ENCODE measurements around the gene RAB11FIP5.
"Not testable (repeated sequence)": the region's sequence is repeated elsewhere in the genome, so short reads cannot be mapped to it uniquely, and the experiment has no call there.

The RAB11FIP5 gene

DNA sequence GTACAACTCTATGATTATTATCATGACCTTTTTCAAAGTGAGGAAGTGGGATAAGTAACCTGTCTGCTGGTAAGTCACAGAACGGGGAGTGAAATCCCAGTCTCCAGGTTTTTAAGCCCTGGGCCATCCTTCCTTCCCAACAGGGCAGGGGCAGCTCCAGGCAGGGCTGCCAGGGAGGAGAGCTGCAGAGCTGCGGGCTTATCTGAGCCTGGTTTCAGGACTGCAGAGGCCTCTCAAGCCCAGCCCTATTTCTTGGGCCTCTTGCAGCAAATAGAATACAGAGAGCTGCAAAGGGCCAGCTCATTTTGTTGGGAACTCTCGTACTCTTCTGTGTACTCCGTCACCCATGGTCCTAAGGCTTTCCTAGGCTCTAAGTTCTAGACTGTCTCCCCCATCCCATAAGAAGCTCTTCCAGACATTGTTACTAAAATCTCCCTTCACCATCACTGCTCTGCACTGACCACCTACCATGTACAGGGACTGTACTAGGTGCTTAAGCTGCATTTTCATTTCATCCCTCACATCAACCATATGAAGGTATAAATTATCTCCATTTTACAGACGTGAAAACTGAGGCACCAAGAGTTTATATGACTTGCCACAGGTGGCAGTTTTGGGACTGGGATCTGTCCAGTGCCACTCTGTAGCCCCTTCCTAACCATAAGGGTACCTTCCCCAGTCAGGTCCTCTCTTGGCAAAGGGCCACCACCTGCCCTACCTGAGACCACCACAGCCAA, 3.1 kb downstream of the RAB11FIP5 start:
- DNase-seq = no peak

DNA sequence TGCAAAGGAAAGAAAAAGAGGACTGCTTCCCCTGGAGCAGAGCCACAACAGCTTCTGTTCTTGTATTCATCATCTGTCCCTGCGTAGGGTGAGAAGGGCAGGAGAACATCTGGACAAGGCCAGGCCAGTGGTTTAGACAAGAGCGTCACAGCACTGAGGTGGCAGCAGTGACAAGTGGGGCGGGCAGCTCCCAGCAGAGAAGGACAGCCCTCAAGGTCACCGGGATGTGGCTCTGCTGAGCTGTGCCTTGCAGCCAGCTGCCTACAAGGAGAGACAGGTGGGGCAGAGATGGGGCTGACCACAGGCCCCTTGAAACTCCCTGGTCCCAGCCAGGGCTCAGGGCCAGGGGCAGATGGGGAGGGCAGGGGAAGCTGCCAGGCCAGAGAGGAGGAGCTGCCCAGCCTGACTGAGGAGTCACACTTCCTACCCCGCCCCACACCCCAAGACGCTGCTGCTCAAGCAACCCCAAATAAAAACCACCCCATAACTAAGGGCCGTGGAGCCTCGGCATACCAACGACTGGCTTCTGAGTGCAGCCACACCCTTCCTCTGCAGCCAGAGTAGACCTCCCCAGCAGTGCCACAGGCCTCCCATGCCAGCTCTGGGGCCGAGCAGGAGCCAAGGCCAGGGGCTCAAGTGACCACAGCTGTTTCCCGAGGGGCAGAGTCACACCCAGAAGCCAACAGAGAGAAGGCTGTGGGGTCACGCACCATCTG, 5.4 kb downstream of the RAB11FIP5 start:
- DNase-seq = no peak

DNA sequence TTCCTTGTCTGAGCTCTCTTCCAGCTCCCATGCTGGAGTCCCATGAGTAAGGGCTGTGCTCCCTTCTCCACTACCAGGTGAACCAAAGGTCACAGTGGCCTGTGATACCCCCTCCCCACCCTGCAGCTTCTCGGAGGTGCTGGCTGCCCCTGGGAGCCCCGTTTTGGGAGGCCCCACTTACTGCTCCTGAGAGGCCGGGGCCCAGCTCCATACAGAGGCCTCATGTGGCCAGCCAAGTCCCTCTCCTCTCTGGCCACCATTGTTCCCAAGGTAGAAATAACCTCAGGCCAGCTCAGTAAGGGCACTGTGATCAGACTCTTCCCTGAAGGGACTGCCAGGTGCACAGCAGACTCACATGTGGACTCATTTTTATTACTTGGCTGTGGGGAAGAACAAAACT, 6.0 kb downstream of the RAB11FIP5 start:
- no peak for DNase-seq

DNA sequence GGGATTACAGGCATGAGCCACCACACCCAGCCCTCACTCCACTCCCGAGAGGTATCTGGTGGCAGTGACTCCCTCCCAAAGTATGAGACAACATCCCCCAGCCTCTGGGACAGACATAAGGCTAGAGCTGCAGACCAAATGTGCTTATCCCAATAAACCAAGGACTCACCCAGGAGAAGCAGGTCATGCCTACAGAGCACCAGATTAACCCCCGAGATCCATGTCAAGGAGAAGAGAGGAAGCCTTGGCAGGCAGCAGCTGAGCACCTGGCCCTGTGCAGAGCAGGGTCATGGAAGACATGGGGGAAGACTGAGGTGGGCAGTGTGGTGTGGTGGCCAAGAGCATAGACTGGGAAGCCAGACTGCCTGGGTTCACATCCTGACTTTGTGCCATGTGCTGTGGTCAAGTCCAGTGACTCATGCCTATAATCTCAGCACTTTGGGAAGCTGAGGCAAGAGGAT, 7.2 kb downstream of the RAB11FIP5 start:
- DNase-seq = no peak

DNA sequence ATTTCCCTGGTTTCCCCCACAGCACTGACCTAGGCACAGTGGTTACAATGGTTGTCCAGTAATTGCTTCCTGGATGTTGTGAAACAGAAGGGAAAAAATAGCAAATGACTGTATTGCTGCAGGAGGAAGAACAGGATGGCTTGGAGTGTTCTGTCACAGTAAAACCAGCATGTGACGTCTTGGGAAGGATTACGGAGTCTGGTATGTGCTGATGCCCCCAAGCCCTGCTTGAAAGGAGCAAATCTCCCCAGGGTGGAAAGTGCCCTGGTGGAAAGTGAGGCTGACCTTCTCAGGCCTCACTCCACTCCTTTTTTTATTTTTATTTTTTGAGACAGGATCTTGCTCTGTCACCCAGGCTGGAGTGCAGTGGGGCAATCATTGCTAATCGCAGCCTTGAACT, 7.8 kb downstream of the RAB11FIP5 start:
- no peak for DNase-seq

DNA sequence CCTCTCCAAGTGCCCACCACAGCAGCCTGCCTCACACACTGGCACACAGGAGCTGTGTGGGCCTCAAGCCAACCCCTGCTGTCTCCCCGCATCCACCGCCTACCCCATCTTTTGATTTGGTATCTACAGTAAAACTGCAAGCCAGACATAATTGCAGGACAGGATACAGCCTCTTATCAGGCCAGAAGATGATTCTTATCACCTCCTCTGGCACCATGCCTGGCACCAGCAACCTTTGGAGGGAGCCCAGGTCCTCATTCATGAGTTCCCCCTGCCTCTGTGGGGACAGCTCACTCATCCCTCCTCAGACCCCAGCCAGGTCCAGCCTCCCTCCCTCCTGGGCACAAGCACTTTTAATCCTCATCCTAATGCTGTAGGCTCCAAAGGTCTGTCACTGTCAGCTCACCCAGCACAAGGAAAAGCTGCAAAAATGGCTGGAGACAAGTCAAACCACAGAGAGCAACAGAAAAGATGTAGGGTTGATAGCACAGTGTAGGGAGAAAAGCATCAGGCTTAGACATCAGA, 9.7 kb downstream of the RAB11FIP5 start:
- no peak for DNase-seq

DNA sequence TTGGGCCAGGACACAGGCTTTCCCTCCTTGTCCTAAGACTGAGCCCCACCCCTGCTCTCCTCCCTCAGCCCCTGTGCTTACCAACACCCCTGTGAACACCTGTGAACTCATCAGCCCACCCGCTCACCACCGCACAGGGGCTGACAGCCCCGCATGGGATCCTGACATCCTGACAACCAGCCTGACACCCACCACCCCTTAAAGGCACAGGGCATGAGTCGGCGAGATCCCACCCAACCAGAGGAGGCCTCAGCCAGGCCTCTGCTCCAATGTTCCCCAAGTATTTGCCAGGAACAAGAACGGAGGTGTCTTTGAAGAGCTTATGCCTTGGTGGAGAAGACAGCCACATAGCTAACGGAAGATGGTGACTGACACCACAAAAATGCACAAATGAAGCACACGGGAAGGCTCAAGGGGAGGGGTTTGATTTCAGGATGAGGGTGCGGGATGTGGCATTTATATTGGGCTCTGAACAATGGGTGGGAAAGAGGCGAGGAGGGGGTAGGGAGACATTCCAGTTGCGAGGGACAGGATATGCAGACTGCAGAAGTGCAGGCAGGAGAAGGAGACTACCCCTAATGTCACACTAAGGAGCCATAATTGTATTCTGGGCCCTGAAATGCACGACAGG, 11.0 kb downstream of the RAB11FIP5 start:
- DNase-seq = no peak

DNA sequence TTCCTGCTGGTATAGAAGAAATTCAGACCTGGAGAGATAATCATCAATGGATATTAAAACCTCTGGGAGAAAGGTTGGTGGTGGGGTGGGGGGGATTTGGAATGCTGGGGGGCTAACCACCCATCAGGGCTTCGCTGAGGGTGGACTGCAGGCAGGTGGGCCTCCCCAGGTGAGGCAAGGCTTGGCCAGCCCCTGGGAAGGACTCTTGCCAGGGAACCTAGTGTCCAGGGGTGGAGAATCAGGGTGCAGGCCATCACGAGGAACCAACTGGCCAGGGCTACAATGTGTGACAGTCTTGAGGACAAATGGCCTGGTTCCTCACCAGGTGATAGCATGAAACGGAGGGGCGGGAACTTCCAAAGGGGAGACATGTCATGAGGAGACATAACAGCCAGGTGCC, 11.8 kb downstream of the RAB11FIP5 start:
- DNase-seq = no peak

DNA sequence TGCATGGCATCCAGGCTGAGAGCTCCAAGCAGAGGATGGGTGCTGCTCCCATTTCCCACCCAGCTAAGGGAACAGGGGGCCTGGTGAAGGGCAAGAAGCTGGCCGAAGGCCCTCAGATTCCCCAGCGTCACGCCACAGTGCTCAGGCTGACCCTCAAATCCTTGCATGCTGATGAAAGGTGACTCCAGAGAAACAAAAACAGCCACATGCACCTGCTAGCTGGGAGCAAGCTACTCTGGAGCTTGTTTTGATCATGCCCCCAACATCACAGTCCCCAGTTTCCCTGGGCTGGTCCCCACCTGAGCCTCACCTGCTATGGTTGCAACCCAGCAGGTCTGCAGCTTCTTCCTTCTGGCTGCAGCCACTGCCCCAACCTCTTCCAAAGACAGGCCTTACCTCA, 13.3 kb downstream of the RAB11FIP5 start:
- DNase-seq = no peak

DNA sequence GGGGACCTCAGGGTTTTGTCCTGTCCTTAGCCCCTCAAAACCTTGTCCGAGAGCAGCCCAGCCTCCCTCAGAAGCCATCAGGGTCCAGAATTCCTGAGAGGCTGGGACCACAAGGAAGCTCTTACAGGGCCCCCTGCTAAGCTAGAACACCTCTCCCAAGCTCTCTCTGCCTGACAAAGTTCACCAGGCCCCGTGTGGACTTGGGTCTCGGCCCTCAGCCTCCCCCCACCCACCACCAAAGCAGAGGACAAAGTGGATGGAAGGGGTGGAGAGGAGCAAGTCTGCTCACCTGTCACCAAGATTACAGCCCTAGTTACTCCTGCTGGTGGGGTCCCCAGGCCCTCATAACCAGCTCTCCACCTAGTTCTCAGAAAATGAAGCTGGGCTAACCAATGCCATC, 16.8 kb downstream of the RAB11FIP5 start:
- DNase-seq = no peak

DNA sequence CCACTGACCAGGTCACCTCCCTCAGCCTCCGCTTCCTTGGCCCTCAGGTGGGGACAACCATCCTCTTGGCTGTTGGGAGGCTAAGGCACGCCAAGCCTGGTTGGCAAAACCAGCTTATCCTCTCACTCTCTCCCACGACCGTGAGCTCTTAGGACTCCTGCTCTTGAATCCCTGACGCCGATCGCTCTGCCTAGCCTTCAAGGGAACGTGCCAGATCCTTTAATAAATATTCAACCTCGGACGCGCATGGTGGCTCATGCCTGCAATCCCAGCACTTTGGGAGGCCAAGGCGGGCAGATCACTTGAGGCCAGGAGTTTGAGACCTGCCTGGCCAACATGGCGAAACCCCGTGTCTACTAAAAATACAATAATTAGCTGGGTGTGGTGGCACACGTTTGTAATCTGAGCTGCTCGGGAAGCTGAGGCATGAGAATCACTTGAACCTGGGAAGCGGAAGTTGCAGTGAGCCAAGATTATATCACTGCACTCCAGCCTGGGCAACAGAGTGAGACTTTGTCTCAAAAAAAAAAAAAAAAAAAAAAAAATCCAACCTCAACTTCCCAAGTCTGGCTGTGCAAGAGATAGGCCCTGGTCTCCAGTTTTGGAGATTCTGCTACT, 19.0 kb downstream of the RAB11FIP5 start:
- DNase-seq = not testable (repeated sequence)

DNA sequence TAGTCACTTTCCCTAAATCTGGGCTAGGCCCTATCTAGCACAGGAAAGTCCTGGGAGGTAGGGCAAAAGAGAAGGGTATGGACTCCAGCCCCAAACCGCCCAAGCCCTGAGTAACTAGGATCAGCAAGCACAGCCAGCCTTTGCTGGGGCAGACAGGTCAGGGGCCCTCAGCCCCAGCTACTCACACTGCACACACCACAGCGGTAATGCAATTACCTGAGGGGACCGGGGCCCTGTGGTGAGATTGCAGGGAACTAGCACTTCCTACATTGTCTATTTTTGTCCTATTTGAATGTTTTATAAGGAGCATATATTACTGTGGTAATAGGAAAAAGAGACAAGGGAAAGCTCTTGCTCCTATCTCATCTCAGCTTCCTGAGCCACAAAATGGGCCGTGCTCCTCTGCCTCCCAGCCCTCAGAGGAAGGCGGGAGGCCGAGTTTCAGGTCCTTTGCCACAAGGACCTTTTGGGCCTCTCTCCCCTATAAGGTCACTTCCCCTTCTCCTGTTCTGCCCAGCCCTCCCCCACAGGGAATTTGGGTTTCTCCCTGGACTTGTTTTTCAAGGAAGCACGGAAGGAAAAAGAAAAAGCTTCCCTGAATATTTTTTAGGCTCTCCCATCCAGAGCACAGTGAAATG, 20.5 kb downstream of the RAB11FIP5 start:
- no peak for DNase-seq

DNA sequence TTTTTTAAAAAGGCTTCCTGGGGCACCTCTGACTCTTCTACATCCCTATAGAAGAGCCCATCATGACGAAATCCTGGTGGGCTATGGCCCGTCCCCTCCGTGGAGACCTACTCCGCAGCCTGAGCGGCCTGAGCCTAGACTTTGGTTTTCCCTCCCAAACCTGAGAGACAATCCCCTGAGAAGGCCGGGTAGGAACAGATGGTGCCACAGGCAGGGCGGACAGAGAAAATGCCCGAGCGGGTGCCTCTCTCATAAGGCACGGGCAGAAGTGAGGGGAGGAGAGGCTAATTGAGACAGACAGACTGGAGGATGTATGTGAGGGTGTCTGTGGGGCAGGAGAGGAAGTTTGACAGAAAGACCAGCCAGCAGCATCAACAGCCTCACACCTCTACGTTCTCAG, 21.1 kb downstream of the RAB11FIP5 start:
- DNase-seq = no peak

DNA sequence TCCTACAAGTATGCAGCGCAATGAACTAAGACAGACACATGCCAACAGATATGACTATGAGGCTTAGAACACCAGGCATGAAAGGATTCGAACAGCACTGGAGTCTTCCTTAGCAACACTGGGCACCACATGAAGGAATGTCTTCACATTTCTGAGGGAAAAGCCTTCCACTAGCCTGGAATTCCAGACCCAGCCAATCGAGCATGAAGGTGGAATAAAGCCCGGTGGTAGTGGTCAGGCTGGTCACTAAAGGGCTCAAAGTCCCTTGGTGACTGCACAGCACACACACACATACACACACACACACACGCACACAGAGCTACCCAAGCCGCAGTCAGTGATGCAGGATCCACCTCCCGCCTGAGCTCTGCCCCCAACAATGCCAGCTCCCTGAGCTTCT, 21.6 kb downstream of the RAB11FIP5 start:
- DNase-seq = no peak

DNA sequence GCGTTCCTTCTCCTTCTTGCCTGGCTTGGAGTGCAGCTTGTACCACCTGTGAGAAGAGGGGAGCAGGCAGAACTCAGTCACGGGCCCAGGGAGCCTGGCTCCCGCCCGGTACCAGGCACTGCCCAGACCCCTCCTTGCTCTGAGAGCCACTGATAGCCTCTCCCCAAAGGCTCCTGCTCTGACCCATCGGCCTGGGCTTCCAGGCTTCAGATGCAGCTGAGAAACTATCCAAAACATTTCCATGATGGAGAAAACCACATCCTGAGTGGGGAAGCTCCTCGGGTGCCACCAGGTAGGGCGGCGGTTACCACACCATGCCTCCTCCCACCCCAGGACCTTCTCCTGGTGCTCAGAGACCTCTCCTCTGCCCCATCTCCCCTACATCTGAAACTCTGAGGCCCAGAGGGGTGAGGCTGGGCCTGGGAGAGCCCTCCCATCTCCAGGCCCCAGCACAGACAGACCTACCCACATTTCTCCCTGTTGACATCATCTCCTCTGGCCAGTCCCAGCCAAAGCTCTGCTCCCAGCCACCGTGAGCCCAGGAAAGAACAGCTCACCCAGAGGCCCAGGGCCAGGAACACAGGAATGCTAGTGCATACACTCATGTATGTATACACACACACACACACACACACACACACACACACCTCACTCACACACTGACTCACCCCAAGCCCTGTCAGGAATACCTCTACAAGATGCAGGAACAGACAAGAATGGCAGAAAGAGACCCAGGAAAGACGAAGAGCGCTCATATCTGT, 23.3 kb downstream of the RAB11FIP5 start:
- no peak for DNase-seq

DNA sequence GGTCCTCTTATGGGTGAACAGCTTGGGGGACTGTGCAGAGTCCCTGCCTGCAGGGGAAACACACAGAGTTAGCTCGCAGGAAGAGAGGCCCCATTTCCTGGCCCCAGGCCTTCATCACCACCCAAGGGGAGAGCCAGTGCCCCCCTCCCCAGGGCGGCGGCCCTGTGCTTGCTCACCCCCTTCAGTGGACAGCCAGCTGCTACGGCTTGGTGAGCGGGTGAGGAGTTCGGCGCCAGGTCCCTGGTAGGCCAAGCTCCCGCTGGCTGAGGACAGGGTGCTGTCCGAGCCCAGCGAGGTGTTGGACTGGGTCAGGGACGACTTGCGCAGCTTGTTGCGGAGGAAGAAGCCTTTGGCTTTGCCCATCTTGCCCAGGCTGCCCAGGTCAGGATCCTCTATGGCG, 24.0 kb downstream of the RAB11FIP5 start:
- no peak for DNase-seq

DNA sequence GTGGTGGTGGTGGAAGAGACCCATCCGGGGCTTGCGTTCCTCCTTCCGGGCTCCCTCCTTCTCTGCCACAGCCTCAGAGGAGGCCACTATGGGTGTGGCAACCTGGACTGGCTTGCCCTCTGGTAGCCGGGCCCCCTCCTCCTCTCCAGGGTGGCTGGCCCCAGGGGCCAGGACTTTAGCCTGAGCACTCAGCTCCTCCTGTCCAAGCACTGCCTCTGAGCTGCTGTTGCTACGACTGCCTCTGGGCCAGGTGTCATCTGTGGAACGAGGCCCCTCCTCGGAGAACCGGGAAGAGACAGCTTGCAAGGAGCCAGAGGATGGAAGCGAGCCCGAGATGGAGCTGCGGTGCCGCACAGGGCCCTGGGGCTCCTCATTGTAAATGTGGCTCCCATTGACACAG, 24.5 kb downstream of the RAB11FIP5 start:
- DNase-seq = no peak

DNA sequence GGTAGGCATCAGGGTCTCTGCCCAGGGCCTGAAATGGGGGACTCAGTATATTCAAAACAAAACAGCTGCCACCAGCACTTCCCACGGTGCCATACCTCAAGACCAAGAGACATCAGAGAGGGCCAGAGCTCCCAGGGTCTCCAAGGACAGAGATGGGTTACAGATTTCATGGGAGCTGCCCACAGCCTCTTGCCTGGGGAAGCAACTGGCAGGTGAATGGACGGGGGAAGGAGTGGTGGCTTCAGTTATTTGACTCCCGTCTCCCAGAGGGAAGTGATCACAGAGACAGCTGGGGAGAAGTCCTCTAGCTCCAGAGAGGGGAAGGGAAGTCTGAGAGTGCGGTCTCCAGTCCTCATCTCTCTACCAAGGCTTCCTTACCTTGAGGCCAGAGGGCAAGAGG, 25.4 kb downstream of the RAB11FIP5 start:
- DNase-seq = no peak

DNA sequence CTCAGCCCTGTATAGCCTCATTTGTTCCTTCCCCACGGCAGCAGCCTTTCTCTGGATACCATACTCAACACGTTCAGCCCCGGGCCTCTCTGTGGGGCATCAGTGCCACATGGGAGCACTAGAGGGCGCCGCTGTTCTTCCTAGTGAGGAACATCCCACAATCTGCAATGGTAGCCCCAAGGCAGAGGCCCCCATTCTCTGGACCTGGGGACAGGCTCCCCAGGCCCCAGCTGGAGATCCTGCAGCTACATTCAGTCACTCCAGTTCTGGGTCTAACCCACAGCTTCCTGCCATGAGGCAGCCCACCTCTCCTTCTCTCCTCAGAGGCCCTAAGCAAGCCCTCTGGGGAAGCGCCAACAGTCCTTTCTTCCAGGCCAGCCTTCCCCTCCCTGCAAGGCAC, 27.1 kb downstream of the RAB11FIP5 start:
- no peak for DNase-seq

DNA sequence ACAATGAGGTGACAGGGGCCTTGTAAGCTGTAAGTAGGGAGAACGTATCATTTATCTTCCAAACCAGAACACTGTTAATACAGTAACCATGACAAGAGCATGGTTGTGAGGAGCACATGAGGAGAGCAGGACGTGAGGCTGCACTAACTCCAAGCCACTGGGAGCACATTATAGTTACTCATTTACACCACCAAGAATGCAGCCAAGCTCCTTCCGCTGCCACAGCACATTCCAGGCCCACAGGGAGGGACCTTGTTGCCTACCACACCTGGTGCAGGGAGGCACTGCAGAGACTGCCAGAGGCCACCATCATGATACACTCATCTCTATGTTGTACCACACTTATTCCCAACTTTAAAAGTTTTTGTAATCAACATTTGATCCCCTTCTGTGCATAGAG, 27.8 kb downstream of the RAB11FIP5 start:
- no peak for DNase-seq

DNA sequence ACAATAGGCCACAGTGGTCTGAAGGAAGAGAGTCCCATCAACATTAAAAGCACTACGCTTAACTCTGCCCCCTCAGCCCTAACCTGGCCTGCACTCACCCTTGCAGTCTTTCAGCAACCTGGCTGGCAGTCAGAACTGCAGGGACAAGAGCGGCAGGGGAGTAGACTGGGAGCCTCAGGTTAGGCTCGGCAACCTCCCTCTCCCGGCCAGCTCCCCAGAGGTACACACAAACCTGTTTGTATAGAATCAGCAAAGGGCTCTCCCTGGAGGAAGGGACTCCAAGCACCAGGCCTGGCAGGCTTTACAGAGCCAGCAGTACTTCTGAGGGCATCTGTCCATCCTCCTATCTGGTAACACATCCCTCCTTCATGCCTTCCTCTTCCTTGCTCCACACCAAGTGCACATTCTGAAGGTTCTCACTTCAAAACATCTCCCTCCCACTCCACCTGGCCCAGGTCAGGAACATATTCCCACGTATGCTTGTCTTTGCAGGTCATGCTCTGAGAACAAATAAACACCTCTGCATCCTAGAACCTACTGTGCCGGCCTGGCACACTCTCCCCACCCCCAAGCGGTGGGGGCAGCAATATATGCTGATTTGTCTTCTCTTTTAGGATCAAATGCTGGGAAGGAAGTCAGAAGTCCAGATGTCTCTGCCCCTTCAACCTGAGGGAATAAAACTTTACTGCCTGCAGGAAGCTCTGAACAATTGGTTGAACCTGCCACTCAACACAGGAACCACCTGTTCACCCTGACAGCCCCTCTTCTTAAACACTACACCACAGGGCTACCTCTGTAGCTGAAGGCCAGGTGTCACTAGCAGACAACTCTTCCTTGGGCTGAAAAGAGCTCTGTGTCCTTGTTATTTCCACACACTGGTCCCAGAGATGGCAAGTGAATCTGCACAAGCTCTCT, 28.6 kb downstream of the RAB11FIP5 start:
- no peak for DNase-seq

Measured in NCI-H1436 treated with DMSO at 0.1 percent for 48 hours (cell line).